Globus pallidus (tissue), 1 donor: ENCODE data around the gene LRP1B.
"Not testable (repeated sequence)": the region's sequence is repeated elsewhere in the genome, so short reads cannot be mapped to it uniquely, and the experiment has no call there.

ENCODE experiments used
- DNase-seq: peaks from one replicate; pipeline ENCODE4 v3.0.0-alpha.2; 2015; ENCODE audit warnings: low spot score

LRP1B gene

DNA sequence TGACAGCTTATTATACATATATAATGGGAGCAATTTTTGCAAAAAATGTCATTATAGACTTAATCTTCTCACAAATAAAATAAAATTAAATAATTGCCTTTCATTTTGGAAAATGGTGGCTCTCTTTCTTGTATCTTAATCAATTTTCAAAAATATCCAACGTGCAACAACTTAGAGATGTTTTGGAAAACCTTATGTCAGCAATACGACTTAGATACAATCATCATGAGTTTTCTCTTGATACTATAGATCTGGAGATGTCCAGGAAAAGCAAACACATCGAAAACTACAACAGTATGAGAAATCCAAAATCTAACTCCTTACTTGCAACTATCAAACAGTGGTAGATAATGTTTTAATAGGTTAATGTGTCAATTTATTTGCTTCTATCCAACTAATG lies 1529.0 kb downstream of the LRP1B start:
- no peak for DNase-seq

- DNase-seq, result no peak
Observed at GRCh38 chr2:140601342-140601741, 1529.5 kb downstream of the LRP1B start.

DNA sequence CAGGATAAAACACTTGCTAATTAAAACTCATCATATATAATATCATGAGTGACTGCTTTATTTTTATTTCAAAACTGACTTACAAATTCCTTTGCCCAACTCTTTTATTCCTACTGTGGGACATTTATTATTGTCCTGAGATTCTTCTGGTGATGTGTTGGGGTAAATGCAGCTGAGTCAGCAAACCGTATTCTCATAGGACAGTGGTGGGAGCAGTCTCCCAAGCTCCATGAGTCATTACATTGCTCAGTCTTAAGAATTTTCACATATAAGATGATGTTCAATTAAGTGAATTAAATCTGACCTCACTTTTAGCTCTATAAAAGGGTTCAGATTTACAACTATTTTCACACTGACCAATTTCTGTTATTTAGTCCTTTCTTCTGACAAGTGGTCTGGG lies 1530.7 kb downstream of the LRP1B start:
- no peak for DNase-seq

- no peak for DNase-seq
Observed at GRCh38 chr2:140597836-140598235, 1533.0 kb downstream of the LRP1B start.

DNA sequence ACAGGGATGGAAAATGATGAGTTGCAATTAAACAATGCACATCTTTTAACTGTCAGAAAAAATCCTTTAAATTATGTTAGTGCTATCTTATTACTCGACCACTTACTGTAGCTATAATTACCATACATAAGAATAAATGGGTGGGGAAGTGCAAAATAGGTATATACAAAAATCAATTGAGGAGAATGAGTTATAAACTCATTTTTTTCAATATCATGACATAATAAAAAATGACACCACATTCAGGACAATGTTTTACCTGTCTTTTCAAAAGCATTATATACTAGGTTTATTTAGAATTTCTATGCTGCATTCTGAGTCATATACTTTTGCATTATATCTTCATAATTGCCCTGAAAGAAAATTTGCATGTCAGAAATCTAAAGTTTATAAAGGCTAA lies 1533.6 kb downstream of the LRP1B start:
- no peak for DNase-seq

GRCh38 chr2:140596447-140596846 lies 1534.4 kb downstream of the LRP1B start:
- no peak for DNase-seq

DNA sequence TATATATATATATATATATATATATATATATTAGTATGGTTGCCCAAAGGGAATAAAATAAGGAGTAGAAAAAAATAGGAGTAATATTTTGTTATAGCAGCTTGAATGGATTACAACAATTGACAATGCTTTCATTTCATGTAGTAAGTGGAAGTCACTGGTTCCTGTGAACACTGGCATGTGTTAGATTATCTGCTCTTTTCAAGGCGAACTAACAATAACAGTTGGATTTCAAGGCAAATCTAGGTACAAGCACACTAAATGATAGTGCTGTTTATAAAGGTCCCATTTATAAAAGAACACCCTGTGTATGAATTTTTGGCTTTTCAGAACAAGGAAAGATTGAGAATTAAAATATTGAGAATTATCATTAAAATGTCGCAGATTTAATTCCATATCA lies 1535.7 kb downstream of the LRP1B start:
- DNase-seq, result no peak

DNA sequence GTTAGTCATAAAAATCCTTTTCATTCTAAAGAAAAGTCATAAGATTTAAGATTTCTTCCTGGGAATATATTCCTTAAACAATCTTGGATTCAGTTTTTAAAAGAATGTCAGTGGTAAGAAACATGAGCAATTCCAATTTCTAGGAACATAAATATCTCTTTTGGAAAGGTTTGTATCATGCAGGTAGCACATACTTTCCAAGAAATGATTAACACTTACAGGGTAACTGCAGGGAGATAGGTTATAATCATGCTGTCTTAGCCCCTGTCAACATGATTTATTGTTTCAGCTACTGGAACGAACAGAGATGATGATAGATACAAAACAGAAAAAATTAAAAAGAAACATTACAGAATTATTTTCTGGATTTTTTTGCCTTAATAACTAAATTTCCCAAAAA lies 1537.7 kb downstream of the LRP1B start:
- DNase-seq, result no peak

GRCh38 chr2:140589696-140590095 lies 1541.1 kb downstream of the LRP1B start:
- no peak for DNase-seq

DNA sequence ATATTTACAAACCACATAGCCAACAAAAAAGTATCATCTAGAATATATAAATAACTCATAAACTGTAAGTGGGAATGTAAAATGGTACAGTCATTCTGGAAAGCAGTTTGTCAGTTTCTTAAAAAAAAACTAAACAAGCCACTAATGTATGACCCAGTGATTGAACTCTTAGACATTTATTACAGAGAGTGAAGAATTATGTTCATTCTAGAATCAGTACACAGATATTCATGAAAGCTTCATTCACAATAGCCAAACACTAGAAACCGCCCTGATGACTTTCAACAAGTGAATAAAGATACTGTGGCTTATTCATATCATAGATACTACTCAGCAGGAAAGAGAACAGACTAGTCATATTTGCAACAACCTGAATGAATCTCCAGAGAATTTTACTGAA lies 1541.5 kb downstream of the LRP1B start:
- DNase-seq, result no peak

- no peak for DNase-seq
Observed at GRCh38 chr2:140586379-140586778, 1544.4 kb downstream of the LRP1B start.

- DNase-seq, result no peak
Observed at GRCh38 chr2:140585016-140585415, 1545.8 kb downstream of the LRP1B start.

DNA sequence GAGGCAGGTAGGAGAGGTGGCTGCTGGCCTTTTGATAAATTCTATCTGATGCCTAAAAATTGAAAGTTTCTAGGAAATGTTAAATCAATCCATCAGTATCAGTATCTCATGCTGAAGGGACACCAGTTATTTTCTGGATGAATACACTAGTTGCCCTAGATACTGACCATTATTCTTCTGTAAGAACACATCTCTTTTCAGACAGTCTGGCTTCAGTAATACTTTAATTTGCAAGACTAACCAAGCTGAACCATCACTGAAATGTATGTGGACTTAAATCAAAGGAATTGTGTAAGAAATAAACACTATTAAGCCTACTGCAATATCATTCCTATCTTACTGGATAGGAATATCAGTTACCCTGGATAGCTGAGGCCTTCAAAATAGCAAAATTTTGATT lies 1546.3 kb downstream of the LRP1B start:
- no peak for DNase-seq

DNA sequence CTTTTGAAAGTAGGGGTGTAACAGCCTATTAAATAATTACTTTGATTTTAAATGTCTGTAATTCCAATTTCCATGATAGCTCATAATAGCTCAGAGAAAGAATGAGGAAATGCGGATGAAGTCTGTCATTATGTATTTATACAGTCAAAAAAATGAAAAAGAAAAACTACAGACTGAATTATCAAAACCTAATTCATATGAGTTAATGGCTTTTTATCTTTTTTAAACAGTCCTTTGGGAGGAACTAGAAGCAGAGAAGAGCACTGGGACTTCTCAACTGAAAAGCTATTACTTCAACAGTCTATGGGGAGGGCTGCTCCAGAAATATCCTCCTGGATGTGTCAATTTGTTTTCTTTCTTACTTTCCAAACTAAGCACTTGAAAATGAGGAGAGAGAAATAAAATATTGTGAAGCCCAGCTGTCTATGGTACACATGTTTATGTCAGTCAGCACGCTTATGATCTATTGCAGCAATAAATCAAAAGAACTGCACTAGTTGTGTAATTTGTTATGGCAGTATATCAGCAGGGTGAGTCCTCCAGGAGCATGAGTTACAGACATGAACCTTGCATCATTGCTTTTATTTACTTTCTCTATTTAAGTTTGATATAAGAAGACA lies 1550.2 kb downstream of the LRP1B start:
- no peak for DNase-seq

- DNase-seq, result no peak
Observed at GRCh38 chr2:140577453-140577852, 1553.4 kb downstream of the LRP1B start.

DNA sequence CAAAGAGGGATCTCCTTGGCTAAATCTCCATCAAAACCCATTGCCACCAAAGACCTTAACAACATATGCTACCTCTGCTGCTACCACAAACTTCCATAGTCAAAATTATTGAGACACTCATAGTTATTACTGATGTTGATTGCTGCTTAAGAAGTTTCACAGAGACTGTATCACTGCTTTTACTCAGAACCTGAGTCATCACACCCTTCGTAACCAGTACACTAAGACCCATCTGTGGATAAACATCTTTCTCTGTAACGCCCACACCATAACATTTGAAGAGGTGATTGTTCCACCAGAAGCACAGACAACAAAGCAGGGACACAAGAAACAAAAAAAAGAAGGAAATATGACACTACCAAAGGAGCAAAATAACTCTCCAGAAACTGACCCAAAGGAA lies 1563.1 kb downstream of the LRP1B start:
- no peak for DNase-seq

GRCh38 chr2:140565756-140566155 lies 1565.1 kb downstream of the LRP1B start:
- no peak for DNase-seq

DNA sequence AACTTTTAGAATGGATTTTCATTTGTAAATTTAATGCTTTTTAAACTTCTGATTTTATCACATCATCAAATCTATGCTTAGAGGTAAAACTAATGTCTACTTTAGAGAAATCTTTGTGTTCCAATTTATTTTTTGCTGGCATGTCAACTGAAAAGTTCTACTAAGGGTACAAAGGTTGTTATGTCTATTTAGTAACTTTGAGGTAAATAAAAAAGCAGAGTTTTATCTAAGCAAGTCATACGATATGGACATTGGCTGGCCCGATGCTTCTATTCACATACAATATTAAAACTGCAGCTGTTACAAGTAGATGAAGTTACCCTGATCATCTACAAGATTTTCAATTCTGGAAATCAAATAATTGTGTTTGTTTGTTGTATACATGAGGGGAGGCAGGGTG lies 1575.1 kb downstream of the LRP1B start:
- DNase-seq, result no peak

- no peak for DNase-seq
Observed at GRCh38 chr2:140552634-140553033, 1578.2 kb downstream of the LRP1B start.

DNA sequence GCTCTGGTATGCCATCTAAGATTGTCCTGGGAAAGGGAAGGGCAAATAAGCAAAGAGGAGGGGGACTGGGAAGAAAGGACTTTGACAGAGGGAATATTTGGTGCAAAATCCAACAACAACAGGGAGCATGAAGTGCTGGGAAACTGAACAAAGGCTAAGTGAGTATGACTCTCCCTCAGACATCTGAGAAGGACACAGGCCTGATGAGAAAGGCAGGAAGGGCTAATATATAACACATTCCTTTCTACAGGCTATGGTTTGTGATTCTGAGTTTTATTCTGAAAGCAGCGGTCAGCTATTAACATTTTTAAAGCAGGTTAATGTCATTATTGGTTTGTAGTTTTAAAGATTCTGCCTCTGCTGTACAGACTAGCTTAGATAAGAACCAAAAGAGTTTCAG lies 1579.5 kb downstream of the LRP1B start:
- DNase-seq, result no peak

DNA sequence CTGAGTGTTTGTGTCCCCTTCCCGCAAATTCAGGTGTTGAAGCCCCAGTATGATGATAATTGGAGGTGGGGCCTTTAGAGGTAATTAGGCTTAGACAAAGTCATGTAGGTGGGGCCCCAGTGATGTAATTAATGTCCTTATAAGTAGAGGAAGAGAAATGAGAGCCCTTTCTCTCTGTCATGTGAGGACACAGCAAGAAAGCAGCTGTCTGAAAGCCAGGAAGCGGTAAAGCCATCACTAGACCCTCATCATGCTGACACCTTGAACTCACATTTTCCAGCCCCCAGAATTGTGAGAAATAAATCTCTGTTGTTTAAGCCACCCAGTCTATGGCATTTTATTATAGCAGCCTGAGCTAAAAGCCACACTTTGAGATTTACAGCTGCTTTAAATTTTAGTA lies 1580.0 kb downstream of the LRP1B start:
- no peak for DNase-seq

DNA sequence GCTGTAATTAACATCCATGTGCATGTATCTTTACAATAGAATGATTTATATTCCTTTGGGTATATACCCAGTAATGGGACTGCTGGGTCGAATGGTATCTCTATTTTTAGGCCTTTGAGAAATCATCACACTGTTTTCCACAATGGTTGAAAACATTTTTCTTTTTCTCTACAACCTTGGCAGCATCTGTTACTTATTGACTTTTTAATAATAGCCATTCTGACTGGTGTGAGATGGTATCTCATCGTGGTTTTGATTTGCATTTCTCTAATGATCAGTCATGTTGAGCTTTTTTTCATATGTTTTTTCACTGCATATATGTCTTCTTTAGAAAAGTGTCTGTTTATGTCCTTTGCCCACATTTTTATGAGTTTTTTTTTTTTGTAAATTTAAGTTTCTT lies 1586.0 kb downstream of the LRP1B start:
- not testable (repeated sequence) for DNase-seq

- DNase-seq, result no peak
Observed at GRCh38 chr2:140542627-140543026, 1588.2 kb downstream of the LRP1B start.

DNA sequence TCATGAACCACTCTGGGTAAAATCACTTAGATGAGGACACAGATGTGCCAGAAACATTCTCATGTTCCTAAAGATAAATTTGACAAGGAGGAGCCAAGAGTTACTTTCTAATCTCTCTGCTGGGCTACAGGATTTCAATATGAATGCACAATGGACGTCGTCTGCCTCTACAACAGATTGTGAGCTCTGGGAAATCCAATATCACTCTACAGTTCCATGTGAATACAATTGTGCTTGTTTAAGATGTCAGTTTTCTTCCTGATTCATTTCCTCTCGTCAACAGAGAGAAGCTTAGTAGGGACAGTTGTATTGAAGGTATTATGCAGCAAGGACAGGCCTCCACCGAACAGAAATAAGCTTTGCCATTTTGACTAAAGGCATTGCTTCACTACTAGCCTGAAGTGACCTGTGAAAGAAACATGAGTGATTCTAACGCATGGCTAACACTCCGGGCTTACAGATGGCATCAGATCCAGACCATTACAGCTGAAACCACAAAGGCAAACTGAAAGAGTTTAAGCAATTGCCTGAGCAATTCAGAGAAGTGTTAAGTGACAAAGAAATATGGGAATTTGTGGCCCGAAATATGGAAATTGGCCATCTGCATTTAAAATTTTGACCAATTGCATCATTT lies 1591.5 kb downstream of the LRP1B start:
- DNase-seq, result no peak
